ENCODE results near the gene CDKAL1. TPM values are rescaled to one million over a fixed set of nuclear protein-coding genes. Genes with fewer than 3 reads are reported as not detected.
"Not testable (repeated sequence)": the region's sequence is repeated elsewhere in the genome, so short reads cannot be mapped to it uniquely, and the experiment has no call there.

The CDKAL1 gene
- total RNA-seq, 1 donor from 2014 or later, result 29.5 TPM

DNA sequence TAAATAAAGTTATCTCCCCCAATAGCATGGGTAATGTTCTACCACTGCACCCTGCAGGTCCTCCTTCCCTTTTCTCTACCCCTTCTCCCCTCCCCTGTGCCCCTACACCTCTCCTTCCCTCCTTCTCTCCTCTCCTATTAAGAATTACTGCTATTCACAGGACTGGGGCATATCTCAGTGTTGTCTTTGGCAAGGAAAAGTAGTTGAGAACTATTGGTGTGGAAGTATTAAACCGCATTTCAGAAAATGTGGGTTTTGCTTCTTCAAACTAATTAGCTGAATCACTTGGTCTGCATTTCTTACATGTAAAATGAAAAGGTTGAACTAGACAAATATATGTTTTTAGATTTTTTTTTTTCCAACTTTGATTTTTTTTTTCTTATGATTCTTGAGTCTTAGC is 296.3 kb downstream of the CDKAL1 start:
- intact Hi-C loops (cut with micrococcal nuclease), result no loop called here

DNA sequence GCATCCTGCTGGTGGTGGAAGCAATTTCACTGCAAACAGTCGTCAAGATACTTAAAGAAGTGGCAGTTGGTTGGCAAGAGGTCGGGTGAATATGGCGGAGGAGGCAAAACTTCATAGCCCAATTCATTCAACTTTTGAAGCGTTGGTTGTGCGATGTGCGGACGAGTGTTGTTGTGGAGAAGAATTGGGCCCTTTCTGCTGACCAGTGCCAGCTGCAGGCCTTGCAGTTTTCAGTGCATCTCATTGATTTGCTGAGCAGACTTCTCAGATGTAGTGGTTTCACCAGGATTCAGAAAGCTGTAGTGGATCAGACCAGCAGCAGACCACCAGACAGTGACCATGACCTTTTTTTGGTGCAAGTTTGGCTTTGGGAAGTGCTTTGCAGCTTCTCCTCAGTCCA is 297.0 kb downstream of the CDKAL1 start:
- intact Hi-C loops (cut with micrococcal nuclease), result not testable (repeated sequence)

DNA sequence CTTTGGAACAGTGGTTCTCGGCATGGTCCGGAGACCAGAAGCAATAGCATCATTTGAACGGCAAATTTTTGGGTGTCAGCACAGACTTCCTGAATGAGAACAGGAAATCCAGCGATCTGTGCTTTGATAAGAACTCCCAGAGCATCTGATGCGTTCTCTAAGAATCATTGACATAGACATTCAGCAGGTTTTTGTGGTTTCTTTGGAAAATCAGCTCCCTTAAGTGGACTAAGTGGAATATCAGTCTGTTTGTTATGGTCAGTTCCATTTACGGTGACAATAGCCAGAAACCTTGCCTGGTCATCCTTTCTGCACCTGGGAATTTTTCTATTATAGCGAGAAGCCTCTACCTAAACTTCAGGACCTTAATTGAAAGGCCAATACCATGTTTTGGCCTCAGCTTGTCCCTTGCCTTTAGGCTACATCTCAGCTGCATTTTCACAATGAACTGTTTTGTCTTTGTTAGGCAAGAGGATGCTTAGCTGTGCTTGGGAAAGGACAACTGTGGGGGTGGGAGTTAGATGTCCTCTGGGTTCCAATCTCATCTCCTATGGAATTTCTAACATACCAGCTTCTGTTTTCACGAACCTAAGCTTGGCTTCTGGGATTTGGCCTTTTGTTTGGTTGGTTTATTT is 299.7 kb downstream of the CDKAL1 start:
- intact Hi-C loops (cut with micrococcal nuclease), result no loop called here

DNA sequence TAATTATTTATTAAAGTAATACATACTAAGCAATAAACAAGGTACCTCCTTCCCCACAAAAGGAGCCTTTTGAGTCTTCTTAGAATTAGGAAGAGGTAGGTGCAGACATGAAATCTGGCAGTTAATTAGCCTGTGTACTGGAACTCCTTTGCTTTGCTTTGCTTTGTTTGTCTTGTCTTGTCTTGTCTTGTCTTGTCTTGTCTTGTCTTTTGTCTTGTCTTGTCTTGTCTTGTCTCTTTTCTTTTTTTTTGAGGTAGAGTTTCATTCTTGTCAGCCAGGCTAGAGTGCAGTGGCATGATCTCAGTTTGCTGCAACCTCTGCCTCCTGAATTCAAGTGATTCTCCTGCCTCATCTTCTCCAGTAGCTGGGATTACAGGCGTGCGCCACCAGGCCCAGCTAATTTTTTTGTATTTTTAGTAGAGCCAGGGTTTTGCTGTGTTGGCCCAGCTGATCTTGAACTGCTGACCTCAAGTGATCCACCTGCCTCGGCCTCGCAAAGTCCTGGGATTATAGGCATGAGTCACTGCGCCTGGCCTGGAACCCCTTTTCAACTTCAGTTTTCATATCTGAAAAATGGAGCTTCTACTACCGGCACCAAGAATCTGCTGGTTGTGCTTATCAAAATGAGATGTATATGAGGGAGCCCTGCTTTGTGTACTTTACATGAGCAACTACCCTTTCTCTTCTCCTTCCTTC is 301.2 kb downstream of the CDKAL1 start:
- intact Hi-C loops (cut with micrococcal nuclease), result no loop called here

DNA sequence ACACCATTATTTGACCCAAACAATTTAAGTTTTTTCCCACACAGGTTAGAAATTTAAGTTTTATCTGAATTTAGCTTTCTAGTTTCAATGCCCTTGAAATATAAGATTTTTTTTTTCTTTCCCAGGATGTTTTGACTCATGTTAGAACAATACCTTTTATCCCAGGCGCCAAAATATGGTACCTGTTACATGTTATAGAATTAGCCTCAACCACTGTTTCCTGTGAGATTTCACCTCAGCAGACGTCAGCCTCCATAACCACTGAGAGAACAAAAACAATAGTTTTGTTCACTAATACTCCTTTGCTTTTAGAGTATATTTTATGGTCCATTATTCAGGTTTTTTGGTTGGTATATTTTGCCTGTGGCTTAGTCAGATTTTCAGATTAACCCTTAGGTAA is 302.9 kb downstream of the CDKAL1 start:
- intact Hi-C loops (cut with micrococcal nuclease), result no loop called here

DNA sequence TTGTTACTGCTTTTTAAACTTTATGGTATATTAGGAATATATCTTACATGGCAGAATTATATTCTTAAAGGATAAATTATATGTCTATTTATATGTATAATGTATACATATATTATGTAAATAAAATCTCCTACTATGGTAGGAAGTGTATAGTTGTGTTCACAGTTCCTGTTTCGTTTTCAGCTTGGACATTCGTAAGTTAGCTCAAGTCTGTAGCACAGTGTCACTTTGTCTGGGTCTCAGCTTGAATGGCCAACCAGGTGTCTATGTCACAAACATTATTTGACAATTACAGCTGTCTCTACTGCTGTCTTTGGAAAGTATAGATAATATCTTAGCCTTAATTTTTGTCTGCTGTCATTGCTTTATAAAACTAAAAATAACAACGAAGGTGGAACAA is 303.9 kb downstream of the CDKAL1 start:
- intact Hi-C loops (cut with micrococcal nuclease), result no loop called here

DNA sequence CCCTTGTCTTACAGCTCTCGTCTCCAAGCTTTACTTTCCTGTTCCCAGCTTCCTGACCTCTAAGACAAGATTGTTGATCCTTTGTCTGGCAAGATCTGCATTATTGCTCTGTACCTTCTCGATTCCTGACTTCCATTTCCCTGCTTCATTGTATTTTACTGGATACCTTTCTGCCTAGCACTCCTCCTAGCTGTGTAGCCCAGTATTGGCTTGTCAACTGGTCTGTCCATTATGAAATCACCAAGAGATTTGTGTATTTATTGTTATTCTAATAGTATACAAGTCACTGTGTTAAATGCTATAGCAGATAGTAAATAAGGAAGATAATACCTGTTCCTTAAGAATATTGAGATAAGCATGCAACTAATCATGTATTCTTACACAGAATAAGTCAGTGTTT is 305.4 kb downstream of the CDKAL1 start:
- intact Hi-C loops (cut with micrococcal nuclease), result loop anchor here (10.0 kb wide), 1 partner anchor 265 kb away; no protein-coding TSS in a partner anchor

DNA sequence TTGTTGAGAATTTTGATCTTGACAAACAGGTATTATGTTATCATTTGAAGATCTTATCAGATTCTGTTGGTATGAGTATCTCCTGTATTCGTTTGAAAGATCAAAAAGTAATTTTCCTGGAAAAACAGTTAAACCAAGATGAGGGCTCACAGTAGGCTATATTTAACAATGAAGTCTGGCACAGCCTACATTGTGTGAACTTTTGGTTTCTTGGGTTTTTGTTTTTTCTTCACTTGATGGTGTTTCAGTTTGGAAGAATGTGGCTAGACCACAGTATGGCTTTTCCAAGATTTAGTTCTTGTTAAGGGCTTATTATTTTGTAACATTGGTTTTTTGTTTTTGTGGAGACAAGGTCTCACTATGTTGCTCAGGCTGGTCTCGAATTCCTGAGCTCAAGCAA is 306.4 kb downstream of the CDKAL1 start:
- intact Hi-C loops (cut with micrococcal nuclease), result loop anchor here (10.0 kb wide), 1 partner anchor 266 kb away; no protein-coding TSS in a partner anchor

DNA sequence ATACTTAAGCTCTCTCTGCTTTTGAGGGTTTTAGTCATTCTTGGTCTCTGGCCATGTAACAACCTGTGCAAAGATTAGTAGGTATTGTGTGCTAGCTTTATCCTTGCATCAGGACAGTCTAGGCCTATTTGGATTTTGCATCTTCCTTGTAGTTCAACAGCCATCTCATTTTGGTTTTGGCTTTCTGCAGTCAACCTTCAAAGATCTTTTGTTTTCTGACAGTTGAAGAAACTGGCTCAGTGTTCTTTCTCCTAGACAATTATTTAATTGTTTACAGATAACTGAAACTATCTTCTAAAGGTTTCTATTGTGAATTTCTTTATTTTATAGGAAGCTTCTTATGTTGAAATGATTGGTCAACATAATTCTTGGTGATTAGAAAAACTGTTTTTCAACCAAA is 307.5 kb downstream of the CDKAL1 start:
- intact Hi-C loops (cut with micrococcal nuclease), result loop anchor here (10.0 kb wide), 1 partner anchor 267 kb away; no protein-coding TSS in a partner anchor

DNA sequence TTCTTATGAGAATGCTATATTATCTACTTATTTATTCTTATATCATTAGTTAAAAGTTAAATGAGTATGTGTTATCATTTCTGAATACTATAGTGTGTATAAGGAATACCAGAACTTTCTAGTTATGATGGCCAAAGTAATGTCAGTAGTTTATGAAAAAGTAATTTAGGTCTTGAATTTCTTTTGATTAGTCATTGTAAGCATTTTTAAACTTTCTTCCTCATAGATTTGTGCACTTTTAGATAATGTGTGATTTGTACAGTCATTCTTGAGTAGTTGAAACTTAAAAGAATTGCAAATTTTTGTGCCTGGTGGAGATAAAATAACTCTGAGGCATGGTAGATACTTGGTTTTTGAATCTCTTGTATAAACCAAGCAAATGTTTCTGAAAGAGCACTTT is 311.3 kb downstream of the CDKAL1 start:
- intact Hi-C loops (cut with micrococcal nuclease), result loop anchor here (10.0 kb wide), 1 partner anchor 271 kb away; no protein-coding TSS in a partner anchor

DNA sequence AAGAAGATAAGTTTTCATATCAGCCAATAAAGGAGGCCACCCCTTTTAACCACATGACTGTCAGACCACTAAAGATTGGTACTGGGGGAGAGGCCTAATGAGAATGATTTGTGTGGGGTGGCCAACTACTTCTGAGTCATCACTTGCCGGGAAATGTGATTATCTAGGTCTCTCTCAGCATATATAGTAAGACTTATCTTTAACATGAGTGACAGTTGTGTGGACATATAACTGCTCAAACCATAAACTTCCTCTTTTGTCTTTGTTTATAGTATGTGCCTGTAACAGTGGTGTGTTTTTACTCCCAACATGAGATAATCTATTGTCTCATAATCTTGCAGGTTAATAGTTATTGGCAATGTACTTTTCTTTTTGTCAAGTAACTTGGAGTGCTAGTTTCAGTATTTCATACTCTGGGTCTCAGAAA is 312.4 kb downstream of the CDKAL1 start:
- intact Hi-C loops (cut with micrococcal nuclease), result loop anchor here (10.0 kb wide), 1 partner anchor 272 kb away; no protein-coding TSS in a partner anchor

DNA sequence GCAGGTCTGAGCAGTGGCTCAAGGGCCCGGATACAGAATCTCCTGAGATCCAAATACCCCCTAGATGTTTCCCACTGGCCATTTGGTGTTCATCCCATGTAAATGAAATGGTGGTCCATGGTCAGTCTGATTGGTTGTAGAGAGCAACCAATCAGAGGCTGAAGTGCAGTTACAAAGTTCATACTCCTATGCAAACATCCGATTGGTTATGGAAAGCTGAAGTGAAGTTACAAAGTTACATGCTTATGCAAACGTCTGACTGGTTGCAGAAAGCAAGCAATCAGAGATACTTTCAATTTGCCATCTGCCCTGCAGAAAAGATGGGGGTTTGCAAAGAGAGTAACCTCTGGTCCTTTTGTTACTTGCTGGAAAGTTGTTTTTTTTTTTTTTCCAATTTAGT is 313.6 kb downstream of the CDKAL1 start:
- intact Hi-C loops (cut with micrococcal nuclease), result loop anchor here (10.0 kb wide), 1 partner anchor 273 kb away; no protein-coding TSS in a partner anchor

DNA sequence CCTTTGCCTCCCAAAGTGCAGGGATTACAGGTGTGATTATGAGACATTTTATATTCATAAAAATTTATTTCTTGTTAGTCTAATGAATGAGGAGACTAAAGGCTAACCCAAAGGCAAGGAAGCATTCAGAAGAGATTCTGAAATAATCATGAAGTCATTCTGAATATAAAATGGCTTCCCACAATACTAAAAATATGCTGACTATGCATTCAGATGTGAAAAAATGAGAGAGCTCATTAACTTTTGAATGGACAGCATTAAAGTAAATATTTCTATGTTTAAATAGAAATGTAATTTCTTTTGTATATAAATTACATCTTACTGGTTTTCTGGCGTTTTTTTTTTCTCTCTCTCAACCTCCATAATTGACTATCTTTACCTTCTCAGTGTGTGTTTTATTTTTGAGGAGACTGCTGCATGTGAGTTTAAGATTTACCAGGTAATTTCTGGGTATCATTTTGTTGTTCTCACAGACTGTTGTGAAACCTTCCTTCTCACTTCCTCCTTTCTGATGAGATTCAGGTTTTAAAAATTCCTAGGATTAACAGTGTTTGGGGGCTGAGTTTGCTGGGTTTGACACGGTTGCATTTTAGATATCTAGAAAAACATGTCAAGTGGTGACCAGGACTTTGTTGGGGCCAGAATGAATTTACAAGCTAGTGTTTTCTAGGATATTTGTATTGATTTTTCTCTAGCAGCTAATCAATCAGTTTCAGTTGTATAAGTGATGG is 316.6 kb downstream of the CDKAL1 start:
- intact Hi-C loops (cut with micrococcal nuclease), result no loop called here

DNA sequence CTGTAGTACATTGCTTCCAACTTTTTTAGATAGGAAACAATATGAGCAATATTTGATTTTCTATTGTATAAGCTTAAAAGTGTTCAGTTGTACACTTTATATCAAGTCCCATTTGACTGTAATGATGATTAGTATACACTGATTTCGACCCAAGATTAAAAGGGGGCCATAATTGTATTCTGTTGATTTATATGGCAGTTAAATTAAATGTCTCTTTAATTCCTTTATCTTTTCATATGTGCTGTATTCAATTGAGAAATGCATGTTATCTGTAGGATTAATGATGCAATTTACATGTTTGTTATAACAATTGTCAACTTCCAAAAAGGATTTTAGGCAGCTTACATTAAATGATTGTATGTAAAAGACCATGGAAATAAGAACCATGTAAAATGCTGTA is 317.5 kb downstream of the CDKAL1 start:
- intact Hi-C loops (cut with micrococcal nuclease), result no loop called here

DNA sequence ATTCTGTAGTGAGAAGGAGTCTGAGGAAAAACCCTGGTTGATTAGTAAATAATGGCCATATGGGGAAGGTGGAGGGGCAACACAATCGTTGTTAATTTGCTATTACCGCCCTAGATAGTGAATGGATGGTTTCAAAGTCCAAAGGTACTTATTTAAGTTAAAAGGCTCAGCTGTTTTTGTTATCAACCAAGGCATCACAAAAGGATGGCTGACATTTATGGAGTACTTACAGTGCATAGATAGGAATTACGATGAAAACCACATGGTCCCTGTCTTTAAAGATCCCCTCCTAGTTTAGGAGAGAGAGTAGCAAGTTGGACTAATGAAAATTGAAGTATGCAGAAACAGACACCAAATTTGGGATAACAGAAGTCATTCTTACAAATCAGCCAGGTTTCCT is 319.6 kb downstream of the CDKAL1 start:
- intact Hi-C loops (cut with micrococcal nuclease), result no loop called here

DNA sequence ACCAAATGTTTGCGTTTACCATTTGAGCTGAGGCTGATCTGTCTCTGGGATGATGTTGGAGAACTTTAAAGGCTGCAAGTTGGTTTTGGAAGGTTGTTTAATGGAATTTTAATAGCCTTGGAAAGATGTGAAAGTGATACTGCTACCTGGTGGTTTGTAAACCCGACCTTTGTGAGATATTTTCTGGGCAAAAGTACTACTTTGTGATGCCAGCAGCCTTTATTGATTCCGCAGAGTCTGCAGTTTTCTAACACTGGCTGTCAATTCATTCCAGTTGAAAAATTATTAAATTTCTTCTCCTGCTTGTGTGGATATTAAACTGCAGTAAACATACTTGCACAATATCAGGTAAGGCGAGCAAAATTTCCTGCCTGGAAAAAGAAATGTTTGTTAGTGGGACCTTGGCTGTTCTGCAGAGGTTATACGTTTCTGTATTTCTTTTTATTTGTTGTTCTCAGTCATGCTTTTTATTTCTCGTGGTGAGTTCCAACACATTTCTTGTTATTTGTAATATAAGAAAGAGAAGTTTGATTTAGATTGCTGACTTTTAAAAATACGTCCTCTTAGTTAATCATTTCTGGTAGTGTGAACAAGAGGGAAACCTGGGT is 322.5 kb downstream of the CDKAL1 start:
- intact Hi-C loops (cut with micrococcal nuclease), result no loop called here

DNA sequence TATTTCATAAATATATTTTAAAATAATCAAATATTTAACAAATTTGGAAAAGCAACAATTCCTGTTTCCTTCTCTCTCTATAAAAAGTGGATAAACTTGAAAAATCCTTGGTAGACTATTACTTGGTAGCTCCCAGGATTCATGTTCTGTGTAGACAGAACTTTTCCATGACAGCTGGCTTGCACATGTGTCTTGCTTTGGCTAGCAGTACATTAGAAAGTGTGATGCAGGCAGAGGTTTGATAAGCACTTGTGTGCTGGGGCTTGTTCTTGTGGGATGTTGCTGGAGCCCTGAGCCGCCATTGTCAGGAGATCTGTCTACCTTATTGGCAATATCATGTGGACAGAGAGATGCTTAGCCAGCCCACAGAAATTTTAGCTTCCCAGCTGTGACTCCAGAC is 327.2 kb downstream of the CDKAL1 start:
- intact Hi-C loops (cut with micrococcal nuclease), result no loop called here

DNA sequence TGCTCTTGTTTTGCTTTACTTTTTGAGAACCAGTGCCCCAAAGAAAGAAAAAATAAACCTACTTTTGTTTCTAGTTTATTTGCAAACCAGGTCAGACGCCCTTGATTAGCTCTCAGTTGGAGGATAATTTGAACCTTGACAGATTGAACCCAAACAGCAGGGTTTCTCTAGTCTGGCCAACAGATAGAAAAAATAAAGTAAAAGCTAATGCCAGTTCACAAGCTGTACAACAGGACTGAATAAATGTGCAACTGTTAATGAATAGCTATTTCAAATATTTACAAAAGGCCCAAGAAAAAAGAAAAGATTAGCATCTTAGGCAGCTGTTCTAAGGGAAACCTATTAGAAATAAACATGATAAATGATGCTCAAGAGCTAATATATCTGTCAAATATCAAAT is 331.8 kb downstream of the CDKAL1 start:
- intact Hi-C loops (cut with micrococcal nuclease), result no loop called here

DNA sequence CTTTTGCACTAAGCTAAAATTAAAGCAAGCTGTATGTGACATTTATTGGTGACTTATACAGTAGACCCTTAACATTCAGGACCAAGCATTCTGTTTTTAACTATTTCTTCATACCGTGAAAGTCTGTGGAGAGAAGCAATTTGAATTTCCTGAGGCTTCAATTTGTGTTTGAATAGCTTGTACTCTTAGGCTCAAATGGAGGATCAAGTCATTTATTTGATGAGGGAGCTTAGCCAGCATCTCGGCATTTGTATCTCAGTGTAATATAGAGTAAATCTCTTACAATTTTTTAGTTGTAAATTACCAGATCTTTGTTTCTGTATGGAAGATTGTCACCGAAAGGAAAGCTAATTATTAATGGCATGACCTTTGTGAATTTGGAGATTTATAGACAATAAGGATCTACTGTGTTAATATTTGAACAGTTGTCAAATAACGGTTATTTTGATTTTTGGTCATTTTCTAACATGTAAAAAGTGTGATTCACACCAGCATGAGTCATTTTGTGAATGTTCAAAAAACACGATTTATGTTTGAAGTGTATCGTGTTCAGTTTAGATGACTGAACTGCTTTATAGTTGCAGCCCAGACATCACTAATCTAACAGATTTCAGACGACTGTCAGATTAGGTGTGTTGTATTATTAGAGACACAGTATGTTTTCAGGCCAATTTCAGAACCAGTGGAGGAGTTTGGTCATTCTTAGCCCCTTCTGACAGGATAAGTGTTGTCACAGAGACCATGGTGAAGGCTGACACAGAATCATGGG is 332.9 kb downstream of the CDKAL1 start:
- intact Hi-C loops (cut with micrococcal nuclease), result no loop called here

DNA sequence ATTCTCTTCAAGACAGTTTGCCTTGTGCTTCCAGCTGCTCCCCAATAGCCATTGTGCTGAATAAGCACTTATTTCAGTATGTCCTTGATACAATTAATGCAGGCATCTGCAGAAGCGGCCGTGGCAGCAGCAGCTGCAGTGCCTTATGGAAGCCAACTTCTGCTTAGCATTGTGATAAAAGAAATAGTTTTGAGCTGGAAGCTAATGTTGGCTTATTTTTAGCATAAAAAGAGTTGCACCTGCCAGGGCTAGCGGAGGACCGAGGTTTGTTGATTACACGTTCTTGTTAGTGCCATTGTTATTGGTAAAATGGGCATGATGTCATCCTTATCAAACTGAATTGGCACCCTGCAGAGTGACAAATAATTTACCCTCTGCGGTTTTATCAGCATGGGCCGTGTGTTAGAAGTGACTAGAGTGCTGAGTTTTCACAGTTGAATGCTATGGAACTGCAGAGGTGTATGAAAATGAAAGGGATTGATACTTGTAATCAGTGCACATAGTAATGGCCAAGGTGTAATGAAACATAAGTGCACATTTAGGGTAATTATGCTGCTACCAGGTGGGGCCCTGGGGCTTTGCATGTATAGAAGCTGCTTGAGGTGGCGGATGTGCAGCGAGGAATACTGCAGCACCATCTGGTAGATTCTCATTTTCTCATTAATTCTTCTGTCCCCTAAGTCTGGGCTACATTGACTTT is 334.3 kb downstream of the CDKAL1 start:
- intact Hi-C loops (cut with micrococcal nuclease), result no loop called here

Data from T-helper 2 cell treated with Interferon-gamma antibody and Interleukin-4, amounts not matched to agents 100 ng/mL and 5 ng/mL, for 36 hours (primary cell).